KG1 (cell line): ENCODE data around the gene IER3.

Experiments
- DNase-seq: peaks from one replicate; lab custom pipeline; 2025; lab: John Stamatoyannopoulos, UW

Gene IER3, protein sequence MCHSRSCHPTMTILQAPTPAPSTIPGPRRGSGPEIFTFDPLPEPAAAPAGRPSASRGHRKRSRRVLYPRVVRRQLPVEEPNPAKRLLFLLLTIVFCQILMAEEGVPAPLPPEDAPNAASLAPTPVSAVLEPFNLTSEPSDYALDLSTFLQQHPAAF

DNA sequence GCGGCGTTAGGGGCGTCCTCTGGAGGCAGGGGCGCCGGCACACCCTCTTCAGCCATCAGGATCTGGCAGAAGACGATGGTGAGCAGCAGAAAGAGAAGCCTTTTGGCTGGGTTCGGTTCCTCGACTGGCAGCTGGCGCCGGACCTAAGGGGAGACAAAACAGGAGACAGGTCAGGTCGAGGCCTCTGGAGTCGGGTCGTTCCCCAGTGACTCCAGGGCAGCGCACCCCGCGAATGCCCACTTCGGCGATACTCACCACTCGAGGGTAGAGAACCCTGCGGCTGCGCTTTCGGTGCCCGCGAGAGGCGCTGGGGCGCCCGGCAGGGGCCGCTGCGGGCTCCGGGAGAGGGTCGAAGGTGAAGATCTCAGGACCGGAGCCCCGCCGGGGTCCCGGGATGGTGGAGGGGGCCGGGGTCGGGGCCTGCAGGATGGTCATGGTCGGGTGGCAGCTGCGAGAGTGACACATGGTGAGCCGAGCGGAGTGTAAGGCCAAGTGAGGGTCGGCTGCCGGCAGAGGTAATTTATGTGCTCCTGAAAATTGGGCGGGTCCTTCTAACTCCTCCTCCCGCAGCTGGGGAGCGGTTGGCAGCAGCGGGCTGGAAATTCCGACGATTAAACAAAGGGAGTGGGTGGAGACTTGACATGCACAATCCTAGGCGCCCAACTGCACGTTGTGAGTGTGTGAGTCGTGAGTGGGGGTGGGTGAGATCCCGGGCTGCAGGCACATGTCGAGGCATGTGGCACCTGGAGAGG is at the start of gene IER3:
TSS of gene IER3 (minus strand) at position 494 of the 752 bp plus-strand sequence. CDS start at position 465, 29 bp downstream.
- DNase-seq: peak; percentile 42

DNA sequence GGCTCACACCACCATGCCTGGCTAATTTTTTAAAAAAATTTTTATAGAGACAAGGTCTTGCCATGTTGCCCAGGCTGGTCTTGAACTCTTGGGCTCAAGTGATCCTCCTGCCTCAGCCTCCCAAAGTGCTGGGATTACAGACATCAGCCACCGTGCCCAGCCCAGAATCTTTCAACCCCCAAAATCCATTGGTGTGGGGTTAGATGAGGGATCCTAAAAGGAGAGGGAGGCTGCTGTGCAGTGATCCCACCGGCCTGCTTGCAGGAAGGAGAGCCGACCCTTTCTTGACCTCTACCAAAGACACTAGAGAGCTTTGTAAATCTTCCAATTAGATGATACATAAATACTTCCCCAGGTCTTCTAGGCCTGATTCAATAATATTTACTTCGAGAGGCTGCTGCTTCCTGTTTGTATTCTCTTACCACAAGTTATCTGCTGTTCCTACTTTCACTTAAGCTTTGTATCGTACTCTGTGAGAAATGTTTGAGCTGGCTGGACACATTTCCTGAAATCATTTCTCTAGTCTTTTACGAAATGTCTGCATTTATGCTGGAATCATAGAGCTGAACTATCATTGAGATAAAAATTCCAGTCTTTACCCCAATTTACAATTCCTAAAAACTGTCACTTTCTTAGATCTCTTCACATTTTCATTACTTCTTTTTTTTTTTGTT is 49.3 kb upstream of the IER3 start:
- DNase-seq: no peak

DNA sequence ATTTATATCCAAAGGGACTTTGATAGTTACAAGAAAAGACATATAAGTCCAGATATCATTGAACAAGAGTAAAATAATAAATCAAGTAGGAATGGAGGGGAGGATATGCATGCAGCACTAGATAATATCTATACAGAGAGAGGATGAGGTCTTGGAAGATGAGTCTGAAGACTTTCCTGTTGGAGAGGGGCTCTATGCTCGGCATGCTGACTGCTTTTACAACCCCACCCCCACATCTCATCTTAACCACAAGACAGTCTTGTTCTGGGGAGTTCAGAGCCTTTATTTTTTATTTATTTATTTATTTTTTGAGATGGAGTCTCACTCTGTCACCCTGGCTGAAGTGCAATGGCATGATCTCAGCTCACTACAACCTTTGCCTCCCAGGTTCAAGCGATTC is 48.4 kb upstream of the IER3 start:
- no peak for DNase-seq

DNA sequence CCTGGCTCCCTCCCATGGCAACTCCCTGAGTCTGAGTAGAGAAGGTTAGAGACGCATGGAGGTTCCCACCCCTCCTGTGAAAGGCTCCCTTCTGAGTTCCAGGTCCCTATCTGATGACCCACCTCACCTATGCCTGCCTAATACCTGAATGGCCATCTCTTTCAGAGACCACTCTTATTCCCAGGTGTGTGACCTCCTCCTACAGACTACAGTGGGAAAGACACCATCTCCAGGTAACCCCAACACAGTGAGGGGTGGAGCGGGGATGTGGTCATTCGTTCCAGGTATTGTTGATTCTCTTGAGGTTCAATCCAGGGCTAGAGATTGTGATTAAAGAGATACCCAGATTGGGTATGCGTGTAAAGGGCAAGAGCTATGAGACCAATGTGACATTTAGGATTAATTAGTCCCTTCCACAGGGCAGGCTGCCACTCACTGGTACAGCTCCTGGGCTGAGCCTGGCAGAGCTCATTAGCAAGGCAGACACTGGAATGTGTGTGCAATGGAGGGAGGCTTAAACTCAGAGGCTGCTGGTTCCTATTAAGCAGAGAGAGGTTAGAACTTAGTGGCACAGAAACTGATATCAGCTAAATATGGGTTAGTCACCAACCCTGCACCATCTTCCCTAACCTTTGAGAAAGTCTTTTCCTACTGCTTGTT is 46.5 kb upstream of the IER3 start:
- DNase-seq: no peak

DNA sequence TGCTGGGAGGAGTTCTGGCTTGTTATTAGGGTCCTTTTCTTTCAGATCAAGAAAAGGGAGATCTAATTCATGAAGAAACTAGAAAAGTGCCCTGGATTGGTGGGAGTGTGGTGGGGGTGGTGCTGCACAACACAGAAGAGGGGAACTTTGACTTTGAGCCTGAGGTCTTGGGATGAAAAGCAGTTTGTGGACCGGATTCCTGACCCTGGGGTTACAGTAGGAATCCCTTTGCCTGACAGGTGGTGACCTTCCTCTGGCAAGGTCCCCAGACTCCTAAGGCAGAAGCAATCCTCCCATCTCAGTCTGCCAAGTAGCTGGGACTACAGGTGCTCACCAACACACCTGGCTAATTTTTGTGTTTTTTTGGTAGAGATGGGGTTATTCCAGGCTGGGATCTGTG is 45.3 kb upstream of the IER3 start:
- no peak for DNase-seq

DNA sequence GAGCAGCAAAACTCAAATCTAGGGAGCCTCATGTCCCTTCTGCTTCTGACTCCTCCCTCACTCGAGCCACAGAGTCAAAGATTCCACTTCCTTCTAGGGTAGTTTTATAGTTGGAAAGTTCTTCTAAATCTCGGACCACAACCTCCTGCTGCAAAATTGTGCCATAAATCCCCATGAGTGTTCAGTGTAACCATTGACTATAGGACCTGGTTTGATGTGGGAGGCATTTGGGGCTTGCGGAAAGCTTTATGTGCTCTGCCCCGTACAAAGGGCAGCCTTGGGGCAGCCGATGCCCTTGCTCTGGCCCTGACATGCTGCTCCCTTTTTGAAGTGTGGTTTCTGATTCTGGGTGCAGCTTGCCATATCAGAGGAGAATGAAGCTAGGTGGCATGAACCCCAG is 43.6 kb upstream of the IER3 start:
- DNase-seq: peak; percentile 26

DNA sequence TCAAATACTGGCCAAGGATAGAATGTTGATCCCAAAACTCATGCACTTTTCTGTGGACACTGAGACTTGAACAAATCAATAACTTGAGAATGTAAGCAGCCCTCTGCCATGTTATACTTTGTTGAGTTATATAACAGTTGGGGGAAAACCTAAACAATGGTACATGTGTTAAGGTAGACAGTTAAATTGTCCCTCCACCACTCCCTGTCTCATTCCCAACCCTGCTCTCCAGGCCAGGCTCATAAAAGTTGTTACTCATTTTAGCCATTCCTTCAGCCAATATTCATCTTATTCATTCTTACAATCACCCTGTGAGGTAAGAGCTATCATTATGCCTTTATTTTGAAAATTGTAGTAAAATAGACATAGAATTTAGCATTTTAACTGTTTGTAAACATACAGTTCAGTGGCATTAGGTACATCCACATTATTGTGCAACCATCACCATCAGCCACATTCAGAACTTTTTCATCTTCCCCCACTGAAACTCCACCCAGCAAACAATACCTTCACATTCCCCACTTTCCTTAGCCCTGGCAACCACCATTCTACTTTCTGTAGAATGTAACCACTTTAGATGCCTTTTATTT is 38.2 kb upstream of the IER3 start:
- DNase-seq: no peak

DNA sequence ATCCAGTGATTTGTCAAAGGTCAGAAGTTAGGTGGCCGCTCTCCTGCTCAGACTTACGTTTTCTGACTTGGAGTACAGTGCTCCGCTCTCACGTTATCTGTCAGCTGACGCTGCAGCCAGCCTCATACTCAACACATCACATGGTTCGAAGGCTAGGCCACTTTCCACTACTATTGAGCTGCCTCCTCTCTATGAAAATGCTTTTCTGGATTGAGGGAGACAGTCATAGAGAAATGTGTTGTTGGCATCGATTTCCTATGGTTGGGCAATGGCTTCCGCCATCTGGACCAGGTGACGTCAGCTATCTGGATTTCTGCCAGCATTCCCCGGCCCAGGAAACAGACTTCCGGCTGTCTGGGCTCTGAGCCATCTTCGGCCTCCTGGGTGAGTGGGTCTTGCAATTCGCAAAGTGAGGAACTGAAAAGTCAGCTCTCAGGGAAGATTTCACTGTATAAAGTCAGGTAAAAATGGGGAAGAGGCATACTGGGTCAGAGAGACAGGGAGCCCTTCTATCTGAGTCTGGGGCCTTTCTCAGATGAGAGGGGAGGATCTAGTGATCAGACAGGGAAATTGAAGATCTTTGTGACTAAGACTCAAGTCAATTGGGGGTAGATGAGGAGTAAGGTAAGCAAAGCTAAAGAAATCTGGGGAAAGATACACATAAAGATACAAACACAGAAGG is 37.5 kb upstream of the IER3 start:
- peak; percentile 45 for DNase-seq

DNA sequence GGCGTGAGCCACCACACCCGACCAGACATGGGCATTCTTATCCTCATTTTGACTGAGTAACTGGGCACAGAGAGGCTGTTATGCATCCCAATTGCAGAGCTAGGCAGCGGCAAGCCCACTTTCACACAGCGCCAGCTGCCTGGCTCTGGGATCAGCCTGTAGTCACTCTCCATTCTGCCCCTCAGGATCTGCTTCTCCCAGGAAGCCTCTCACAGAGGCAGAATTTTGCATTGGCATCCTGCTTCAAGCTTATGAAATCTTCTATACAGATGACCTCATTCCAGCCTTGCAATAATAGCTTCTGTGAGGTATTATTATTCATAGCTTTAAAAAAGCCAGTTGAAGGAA is 37.0 kb upstream of the IER3 start:
- DNase-seq: no peak

DNA sequence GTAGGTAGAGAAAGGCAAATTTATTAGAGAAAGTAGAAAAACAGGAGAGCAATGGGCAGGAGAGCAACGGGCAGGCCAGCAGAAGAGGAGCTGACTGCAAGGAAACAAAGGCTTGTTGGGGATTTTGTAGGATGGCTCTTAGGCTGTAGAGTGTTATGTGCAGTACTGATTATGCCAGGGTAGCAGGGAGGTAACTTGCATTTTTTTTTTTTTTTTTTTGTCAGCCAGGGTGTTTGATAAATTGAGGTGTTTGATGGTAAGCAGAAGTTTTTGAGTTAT is 36.2 kb upstream of the IER3 start:
- no peak for DNase-seq

DNA sequence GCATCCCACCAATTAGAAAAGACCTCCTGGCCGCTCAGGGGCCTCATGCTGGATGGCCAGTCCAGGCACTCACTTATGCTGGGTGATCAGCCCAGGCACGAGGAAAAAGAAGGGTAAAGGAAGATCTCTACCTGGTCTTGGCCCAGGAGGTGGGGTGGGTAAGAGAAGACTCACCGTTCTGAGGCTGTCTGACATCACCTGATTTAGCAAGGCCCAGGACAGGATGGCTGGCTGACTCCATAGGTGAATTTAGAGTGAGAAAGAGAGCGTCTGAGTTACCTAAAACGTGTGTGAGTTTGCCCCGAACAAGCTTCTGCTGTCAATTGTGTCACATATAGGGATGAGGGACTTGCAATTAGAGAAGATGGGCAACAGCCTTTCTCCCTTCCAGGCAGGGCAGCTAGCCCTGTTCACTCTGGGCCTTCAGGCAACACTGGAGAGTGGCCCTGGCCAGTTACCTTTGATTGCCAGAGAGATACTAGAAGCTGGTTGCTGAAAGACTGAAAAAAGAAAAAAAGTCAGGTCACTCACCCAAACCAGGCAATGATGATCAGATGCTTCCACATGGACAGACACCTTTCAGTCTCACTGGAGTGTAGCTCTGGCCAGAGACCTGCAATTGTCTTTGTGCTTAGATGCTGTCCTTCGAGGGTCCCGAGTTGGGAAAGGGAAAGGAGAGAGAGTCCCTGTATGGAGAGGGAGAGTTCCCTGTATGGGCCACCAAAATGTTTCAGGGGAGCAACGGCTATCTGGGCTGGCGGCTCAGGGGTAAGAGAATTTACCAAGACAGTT is 35.7 kb upstream of the IER3 start:
- DNase-seq: no peak

DNA sequence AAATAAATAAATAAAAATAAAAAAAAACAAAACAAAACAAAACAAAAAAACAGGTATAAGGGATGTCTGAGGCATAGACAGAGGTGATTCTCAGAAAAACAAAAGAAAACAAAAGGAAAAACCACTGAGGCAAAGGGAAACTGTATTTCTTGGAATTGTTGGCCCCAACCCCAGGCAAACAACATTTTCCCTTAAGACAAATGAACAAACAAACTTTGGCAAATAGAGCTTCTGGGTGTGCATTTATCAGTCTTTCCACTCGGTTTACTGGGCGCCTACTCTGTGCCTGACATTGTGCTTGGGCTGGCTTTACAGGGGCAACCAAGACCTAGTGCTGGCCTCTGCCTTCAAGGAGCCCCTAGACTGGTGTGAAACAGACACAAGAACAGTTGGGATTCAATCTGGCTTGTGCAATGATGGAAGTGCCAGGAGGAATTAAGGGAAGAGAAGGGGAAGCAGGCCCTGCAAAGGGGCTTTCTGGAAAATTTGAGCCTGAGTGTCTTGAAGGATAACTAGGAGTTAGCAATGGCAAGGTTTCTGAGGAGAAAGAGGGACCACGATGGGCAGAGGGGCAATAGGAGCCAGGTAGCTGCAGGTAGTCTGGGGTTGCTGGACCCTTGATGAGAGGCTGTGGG is 33.8 kb upstream of the IER3 start:
- DNase-seq: no peak

DNA sequence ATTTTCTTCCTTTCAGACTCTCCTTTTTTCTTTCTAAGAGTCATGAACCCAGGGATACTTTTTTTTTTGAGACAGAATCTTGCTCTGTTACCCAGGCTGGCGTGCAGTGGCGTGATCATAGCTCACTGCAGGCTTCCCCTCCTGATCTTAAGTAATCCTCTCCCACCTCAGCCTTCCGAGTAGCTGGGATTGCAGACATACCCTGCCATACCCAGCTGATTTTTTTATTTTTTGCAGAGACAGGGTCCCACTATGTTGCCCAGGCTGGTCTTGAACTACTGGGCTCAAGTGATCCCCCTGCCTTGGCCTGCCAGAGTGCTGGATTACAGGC is 32.8 kb upstream of the IER3 start:
- DNase-seq: no peak

DNA sequence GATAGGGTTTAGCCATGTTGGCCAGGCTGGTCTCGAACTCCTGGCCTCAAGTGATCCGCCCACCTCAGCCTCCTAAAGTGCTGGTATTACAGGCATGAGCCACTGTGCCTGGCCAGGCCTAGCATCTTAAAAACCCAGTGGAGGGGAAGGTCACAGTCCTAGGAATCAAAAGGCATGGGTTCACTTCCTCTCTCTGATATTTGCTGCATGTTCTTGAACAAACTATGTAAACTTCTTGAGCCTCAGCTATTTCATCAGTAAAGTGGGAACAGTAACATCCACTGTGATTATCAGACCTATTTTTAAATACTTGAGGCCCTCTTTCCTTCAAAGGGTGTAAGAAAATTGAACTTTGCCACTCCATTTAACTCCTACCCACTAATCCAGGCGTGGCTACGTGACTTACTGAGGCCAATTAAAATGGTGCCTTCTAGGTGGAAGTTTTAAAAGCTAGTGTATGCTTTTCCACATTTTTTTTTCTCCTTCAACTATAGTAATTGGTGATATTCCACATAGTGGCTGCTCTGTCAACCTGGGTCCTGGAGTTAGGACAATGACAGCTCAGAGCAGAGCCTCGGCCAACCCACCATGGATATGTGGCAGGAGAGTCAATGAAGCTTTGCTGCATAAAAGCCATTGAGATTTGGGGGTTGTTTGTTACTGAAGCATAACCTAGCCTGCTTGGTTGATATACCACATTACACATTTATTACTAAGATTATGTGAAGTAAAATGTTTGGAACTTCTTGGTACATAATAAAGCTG is 32.2 kb upstream of the IER3 start:
- DNase-seq: no peak

DNA sequence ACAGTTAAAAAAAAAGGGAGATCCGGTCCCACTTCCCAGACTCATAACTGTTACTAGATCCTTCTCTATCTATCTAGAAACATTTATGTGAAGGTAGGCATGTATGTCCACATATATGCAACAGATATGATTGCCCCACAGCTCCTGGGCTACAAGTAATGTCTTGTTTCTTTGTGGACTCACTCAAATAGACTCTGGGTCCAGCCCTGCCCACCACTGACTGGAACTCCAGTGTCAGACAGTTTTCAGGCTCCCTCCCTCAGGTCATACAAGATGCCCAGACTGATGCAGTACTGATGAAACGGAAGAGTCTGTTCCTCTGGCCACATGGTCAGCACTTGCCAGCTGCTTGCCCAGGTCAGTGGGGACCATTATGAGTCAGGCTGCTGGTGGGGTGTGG is 30.8 kb upstream of the IER3 start:
- no peak for DNase-seq

DNA sequence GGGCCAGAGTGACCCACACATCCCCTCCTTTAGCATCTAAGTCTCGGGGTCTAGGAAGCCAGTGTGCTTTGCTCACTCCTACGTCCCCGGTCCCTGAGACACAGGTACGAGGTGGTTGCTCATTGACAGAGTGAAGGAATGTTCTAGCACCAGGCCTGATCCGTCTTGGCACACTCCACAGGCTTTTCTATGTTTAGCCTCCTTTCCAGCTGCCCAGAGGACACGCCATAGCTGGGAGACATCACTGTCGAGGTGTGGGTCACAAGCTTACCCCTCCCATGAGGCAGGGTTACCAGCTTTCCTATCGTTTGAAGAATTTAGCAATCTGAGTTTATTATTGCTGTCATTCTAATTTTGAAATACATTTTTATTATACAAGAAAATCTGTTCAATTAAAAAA is 30.4 kb upstream of the IER3 start:
- no peak for DNase-seq

DNA sequence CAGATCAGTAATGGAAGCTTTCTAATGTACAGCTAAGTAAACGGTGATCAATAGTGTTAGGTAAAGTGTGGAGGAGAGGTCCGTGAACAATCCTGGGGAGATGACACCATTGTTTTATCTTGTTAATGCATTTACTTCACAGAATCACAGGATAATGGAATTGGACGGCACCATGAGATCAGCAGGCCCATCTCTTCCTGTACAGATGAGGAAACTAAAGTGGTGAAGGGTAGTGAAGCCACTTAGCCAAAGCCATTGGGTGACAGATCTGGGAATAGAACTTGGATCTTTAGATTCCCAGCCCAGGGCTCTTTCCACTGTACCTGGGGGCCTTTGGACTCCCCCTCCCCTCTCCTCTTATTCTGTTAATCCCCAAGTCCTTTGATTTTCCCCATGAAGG is 26.2 kb upstream of the IER3 start:
- DNase-seq: no peak

DNA sequence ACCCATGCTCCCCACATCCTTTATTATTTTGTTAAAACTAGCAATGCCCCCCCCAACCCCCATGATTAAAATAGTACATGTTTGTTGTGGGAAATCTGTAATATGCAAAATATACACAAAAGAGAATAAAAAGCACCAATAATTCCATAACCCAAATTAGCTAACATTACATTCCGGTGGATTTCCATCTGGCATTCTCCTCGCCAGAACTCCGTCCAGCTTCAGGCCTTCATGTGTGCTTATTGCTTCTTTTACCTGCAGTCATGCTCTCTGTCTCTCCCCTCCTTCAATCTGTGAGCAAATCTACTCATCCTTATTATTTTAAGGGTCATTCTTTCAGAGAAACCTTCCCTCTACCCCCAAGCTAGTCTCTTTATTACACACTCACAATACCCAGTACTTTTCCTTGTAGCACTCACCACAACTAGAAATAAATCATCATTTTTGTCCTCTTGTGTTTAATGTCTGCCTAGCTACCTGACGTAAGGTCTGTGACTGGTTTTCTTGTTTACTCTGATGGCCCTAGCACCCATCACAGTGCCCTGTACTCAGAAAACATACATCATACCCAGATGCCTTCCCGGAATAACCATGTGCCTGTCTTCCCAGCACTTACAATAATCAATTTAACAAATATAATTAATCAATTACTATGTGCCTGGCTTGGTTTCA is 25.6 kb upstream of the IER3 start:
- no peak for DNase-seq

DNA sequence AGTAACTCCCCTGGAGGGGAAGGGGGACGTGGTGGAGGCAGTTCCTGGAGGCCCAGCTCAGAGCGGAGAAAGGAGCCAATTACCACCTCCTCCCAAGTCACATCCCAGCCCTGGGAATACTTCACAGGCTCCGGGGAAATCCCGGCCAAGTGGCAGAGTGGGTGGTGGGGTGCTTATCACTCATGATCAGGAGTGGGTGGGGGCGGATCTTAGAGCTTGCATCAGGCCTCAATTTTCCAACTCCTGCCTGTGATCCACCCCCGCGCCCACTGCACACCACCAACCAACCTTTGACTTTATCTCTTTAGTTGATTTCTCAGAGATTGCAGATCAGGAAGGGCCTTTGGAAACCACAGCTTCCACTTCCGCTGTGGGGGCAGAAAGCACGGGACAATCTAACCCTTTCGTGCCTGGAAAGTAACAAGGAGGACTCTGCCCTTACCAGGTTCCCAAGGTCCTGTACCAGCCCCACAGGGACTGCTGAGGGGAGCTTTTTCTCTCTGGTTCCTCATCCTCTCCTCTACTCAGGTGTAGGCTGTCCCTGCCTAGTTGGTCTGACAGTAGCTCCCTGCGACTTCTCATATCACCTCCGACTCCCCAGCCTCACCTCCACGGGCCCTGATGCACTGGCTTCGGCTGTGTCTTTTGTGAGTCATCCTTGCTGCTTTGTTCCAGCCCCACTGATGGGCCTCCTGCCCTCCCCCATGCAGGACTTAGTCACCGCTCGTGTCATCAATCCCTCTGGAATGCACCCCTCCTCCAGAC is 24.9 kb upstream of the IER3 start:
- DNase-seq: no peak
